Ectodermal cell (in vitro differentiated cells): ENCODE data around the gene MYH6.
"Not testable (repeated sequence)": the region's sequence is repeated elsewhere in the genome, so short reads cannot be mapped to it uniquely, and the experiment has no call there.

ENCODE experiments used
- H3K27ac ChIP-seq: 2 replicates; pipeline ENCODE4 v1.7.0; 2013; ENCODE audit warnings: mild to moderate bottlenecking, low read depth, low read length; ENCODE audit not compliant: insufficient read depth, poor library complexity, severe bottlenecking
- H3K27me3 ChIP-seq: 2 replicates; pipeline ENCODE4 v1.7.0; 2013; ENCODE audit warnings: mild to moderate bottlenecking, low read length; ENCODE audit not compliant: insufficient read depth, control insufficient read depth, poor library complexity, severe bottlenecking
- H3K36me3 ChIP-seq: one replicate; pipeline ENCODE4 v1.7.0; 2013; ENCODE audit warnings: low read length; ENCODE audit not compliant: control insufficient read depth, insufficient read depth
- H3K4me1 ChIP-seq: one replicate; pipeline ENCODE4 v1.7.0; 2013; ENCODE audit warnings: low read length; ENCODE audit not compliant: control insufficient read depth, insufficient read depth
- H3K4me3 ChIP-seq: 2 replicates; pipeline ENCODE4 v1.7.0; 2013; ENCODE audit warnings: low read depth, low read length, control low read depth; ENCODE audit not compliant: insufficient read depth
- H3K9me3 ChIP-seq: 2 replicates; pipeline ENCODE4 v1.7.0; 2013; ENCODE audit warnings: mild to moderate bottlenecking, low read length, moderate library complexity; ENCODE audit not compliant: control insufficient read depth
- WGBS, 2 experiments: methylation state at CpG; one replicate each; pipeline ENCODE4 v1.1.7; 2013; ENCODE audit warnings: missing lambda C conversion rate in 2 of 2; 5-methylcytosine and 5-hydroxymethylcytosine counted together

MYH6 gene

GRCh38 chr14:23396126-23396525, 11.9 kb downstream of the MYH6 start:
- WGBS, 2 experiments = 93% methylated on average over 10 of the region's 10 CpGs
- Histone ChIP-seq H3K4me3 (no peak overlapping the region), H3K27ac (no peak overlapping the region), H3K27me3 (no peaks in the 10 kb centered on the region), H3K4me1 (no peaks in the 10 kb centered on the region), H3K36me3 (no peaks in the 10 kb centered on the region), H3K9me3 (no peaks in the 10 kb centered on the region)

- no peaks in the 10 kb centered on the region for H3K9me3 ChIP-seq
- no peaks in the 10 kb centered on the region for H3K36me3 ChIP-seq
- WGBS, 2 experiments = 87 to 91% methylated on average over 7 of the region's 7 CpGs
- no peak overlapping the region for H3K27ac ChIP-seq
- H3K4me1 ChIP-seq = no peaks in the 10 kb centered on the region
- no peak overlapping the region for H3K4me3 ChIP-seq
- H3K27me3 ChIP-seq = no peaks in the 10 kb centered on the region
Observed at GRCh38 chr14:23392613-23393012, 15.5 kb downstream of the MYH6 start.

GRCh38 chr14:23389871-23390270, 18.2 kb downstream of the MYH6 start:
- 90 to 94% methylated on average over 3 of the region's 19 CpGs for WGBS, 2 experiments
- not testable (repeated sequence) for H3K9me3 ChIP-seq, H3K4me3 ChIP-seq, H3K4me1 ChIP-seq, H3K27ac ChIP-seq, H3K36me3 ChIP-seq, H3K27me3 ChIP-seq

GRCh38 chr14:23389396-23389795, 18.7 kb downstream of the MYH6 start:
- 91% methylated on average over 12 of the region's 12 CpGs for WGBS, 2 experiments
- H3K36me3 ChIP-seq = no peaks in the 10 kb centered on the region
- H3K27ac ChIP-seq = no peak overlapping the region
- H3K4me1 ChIP-seq = no peaks in the 10 kb centered on the region
- no peaks in the 10 kb centered on the region for H3K27me3 ChIP-seq
- H3K4me3 ChIP-seq = no peak overlapping the region
- H3K9me3 ChIP-seq = no peaks in the 10 kb centered on the region

GRCh38 chr14:23388996-23389395, 19.1 kb downstream of the MYH6 start:
- Histone ChIP-seq H3K4me1 (no peaks in the 10 kb centered on the region), H3K9me3 (no peaks in the 10 kb centered on the region), H3K4me3 (no peak overlapping the region), H3K27me3 (no peaks in the 10 kb centered on the region), H3K36me3 (no peaks in the 10 kb centered on the region), H3K27ac (no peak overlapping the region)
- 83 to 86% methylated on average over 8 of the region's 8 CpGs for WGBS, 2 experiments

GRCh38 chr14:23387916-23388882, 19.9 kb downstream of the MYH6 start:
- WGBS, 2 experiments = 94 to 95% methylated on average over 26 of the region's 26 CpGs
- H3K36me3 ChIP-seq = no peaks in the 10 kb centered on the region

GRCh38 chr14:23386999-23387398, 21.1 kb downstream of the MYH6 start:
- Histone ChIP-seq H3K4me1 (no peaks in the 10 kb centered on the region), H3K4me3 (no peak overlapping the region), H3K27me3 (no peaks in the 10 kb centered on the region), H3K9me3 (no peaks in the 10 kb centered on the region), H3K36me3 (no peaks in the 10 kb centered on the region), H3K27ac (no peak overlapping the region)
- WGBS, 2 experiments = 96 to 100% methylated on average over 1 of the region's 1 CpG

More at GRCh38 chr14:23387916-23388882, 19.9 kb downstream of the MYH6 start:
- Histone ChIP-seq H3K27me3 (no peaks in the 10 kb centered on the region), H3K4me3 (no peak overlapping the region), H3K9me3 (no peaks in the 10 kb centered on the region), H3K27ac (no peak overlapping the region), H3K4me1 (no peaks in the 10 kb centered on the region)

GRCh38 chr14:23386266-23386657, 21.8 kb downstream of the MYH6 start:
- not testable (repeated sequence) for H3K27ac ChIP-seq, H3K9me3 ChIP-seq, H3K4me3 ChIP-seq, H3K36me3 ChIP-seq, H3K27me3 ChIP-seq, H3K4me1 ChIP-seq
- WGBS, 2 experiments = 93 to 96% methylated on average over 17 of the region's 17 CpGs

GRCh38 chr14:23385642-23386265, 22.3 kb downstream of the MYH6 start:
- H3K4me1 ChIP-seq = no peaks in the 10 kb centered on the region
- H3K27ac ChIP-seq = no peak overlapping the region
- no peaks in the 10 kb centered on the region for H3K36me3 ChIP-seq
- 91 to 94% methylated on average over 18 of the region's 18 CpGs for WGBS, 2 experiments
- H3K27me3 ChIP-seq = no peaks in the 10 kb centered on the region
- H3K9me3 ChIP-seq = no peaks in the 10 kb centered on the region
- no peak overlapping the region for H3K4me3 ChIP-seq

GRCh38 chr14:23385244-23385641, 22.8 kb downstream of the MYH6 start:
- Histone ChIP-seq H3K36me3 (no peaks in the 10 kb centered on the region), H3K9me3 (no peaks in the 10 kb centered on the region), H3K4me3 (no peak overlapping the region), H3K4me1 (no peaks in the 10 kb centered on the region), H3K27ac (no peak overlapping the region), H3K27me3 (no peaks in the 10 kb centered on the region)
- 94 to 97% methylated on average over 2 of the region's 2 CpGs for WGBS, 2 experiments
